Esophagus squamous epithelium (tissue), 5 donors: ENCODE data around the gene MUCL1. TPM values are rescaled to one million over a fixed set of nuclear protein-coding genes. Genes with fewer than 3 reads are reported as not detected.
"Not testable (repeated sequence)": the region's sequence is repeated elsewhere in the genome, so short reads cannot be mapped to it uniquely, and the experiment has no call there.

ENCODE experiments used
- DNase-seq: peaks from one replicate; lab custom pipeline; 2025; lab: John Stamatoyannopoulos, UW
- H3K27ac ChIP-seq, 4 donors: fragments of 200-600 bp; sonication (generic); one replicate each; pipeline ENCODE4 v1.5.1; 2016 to 2019; ENCODE audit warnings: mild to moderate bottlenecking in 1 of 4
- H3K27me3 ChIP-seq, 4 donors: fragments of 200-600 bp; sonication (generic); 1 replicate in 3 of 4; 2 replicates in 1 of 4; pipeline versions ENCODE4 v1.5.1 to v1.6.0; 2017 to 2021; ENCODE audit warnings: antibody characterized with exemption in 1 of 4
- H3K36me3 ChIP-seq, 3 donors: fragments of 200-600 bp; sonication (generic); one replicate each; pipeline ENCODE4 v1.5.1; 2016 to 2019
- H3K4me1 ChIP-seq, 3 donors: fragments of 200-600 bp; sonication (generic); one replicate each; pipeline ENCODE4 v1.5.1; 2017 to 2019
- H3K4me3 ChIP-seq, 4 donors: fragments of 200-600 bp; sonication (generic); 1 replicate in 3 of 4; 2 replicates in 1 of 4; pipeline ENCODE4 v1.5.1; 2016 to 2019; ENCODE audit warnings: mild to moderate bottlenecking in 2 of 4, moderate library complexity in 1 of 4
- H3K9me3 ChIP-seq, 3 donors: fragments of 200-600 bp; sonication (generic); one replicate each; pipeline ENCODE4 v1.5.1; 2016 to 2019
- POLR2A ChIP-seq, 4 donors: fragments of 450-650 bp; IDR thresholded peaks; one replicate each; pipeline ENCODE4 v1.6.1; 2017; ENCODE audit warnings: antibody characterized with exemption in 4 of 4, mild to moderate bottlenecking in 4 of 4, moderate library complexity in 3 of 4
- WGBS, 2 donors: methylation state at CpG; one replicate each; pipeline ENCODE4 v1.1.5; 2018; 5-methylcytosine and 5-hydroxymethylcytosine counted together
- intact Hi-C: fragments of 100-400 bp; cut with DNase I; formaldehyde crosslinking; loops from one replicate; pipeline ENCODE4 v1.15.0; 2022
- total RNA-seq, 4 donors: library from RNA; depleted of rRNA; stranded (reverse); fragments of >200 nt; gene quantifications; one replicate each; pipeline ENCODE4 v1.1.0, GENCODE V29; 2016
- TF ChIP-seq, protein P1 (sequence below), 6 experiments: fragments of 450-650 bp in 4 of 6; fragments of 200-600 bp in 2 of 6; sonication (generic) in 2 of 6; IDR thresholded peaks; one replicate each; pipeline ENCODE4 v1.5.1; 2016 to 2019; ENCODE audit warnings: antibody characterized with exemption in 6 of 6, mild to moderate bottlenecking in 4 of 6, moderate library complexity in 4 of 6
- donor health status: DM: yes; HTN: yes; CAD: no.

MUCL1 gene
- total RNA-seq, 4 donors from 2014 or later: 1.1 TPM; not detected in 3

DNA sequence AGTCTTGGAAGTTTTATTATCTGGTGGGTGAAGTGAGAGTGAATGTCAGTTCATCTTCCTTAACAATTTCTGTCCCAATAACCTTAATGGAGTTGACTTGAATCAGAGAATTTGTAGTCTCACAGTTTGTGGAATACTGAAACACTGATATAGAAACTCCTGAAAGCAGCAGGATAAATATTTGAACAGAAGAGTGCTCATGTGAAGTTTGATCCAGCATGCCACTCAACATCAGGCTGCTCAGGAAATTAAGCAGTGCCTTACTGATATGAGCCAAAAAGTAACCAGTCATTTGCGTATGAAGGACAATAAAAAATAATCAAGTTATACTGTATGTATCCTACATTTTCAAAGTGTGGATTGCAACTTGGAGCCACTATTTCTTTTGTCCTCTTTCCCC lies 15.7 kb downstream of the MUCL1 start:
- TF ChIP-seq POLR2A (IDR thresholded peaks at IDR 0.05): no peak
- TF ChIP-seq, protein P1, sequence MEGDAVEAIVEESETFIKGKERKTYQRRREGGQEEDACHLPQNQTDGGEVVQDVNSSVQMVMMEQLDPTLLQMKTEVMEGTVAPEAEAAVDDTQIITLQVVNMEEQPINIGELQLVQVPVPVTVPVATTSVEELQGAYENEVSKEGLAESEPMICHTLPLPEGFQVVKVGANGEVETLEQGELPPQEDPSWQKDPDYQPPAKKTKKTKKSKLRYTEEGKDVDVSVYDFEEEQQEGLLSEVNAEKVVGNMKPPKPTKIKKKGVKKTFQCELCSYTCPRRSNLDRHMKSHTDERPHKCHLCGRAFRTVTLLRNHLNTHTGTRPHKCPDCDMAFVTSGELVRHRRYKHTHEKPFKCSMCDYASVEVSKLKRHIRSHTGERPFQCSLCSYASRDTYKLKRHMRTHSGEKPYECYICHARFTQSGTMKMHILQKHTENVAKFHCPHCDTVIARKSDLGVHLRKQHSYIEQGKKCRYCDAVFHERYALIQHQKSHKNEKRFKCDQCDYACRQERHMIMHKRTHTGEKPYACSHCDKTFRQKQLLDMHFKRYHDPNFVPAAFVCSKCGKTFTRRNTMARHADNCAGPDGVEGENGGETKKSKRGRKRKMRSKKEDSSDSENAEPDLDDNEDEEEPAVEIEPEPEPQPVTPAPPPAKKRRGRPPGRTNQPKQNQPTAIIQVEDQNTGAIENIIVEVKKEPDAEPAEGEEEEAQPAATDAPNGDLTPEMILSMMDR (IDR thresholded peaks at IDR 0.05): no peak

DNA sequence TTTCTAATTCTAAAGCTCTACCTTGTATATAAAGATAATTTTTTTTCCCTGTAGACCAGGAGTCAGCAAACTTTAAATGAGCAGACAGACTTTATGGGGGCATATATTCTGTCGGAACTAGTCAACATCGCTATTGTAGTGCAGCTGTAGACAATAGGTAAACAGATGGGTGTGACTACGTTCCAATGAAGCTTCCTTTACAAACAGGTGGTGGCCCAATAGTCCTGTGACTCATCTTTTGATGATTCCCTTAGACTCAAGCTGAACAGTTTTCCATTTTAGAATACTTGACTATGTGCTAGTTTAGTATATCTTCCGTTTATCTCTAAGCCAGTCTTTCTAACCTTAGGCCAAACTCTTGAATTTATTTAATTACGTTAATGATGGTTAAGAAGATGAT lies 16.3 kb downstream of the MUCL1 start:
- WGBS, 2 donors: 74 to 77% methylated on average over 5 of the region's 5 CpGs
- no peaks in the 10 kb centered on the region for H3K36me3 ChIP-seq

More for the DNA sequence above, 15.7 kb downstream of the MUCL1 start:
- no peak overlapping the region for H3K4me3 ChIP-seq
- H3K27me3 ChIP-seq: peaks cover 0 to 6% (median 0%) of the 10 kb centered on the region in 4 donors
- H3K27ac ChIP-seq: no peak overlapping the region
- no peaks in the 10 kb centered on the region for H3K4me1 ChIP-seq
- intact Hi-C loops: no loop called here
- no peak for DNase-seq
- no peaks in the 10 kb centered on the region for H3K36me3 ChIP-seq
- no peaks in the 10 kb centered on the region for H3K9me3 ChIP-seq
- WGBS, 2 donors: 88 to 91% methylated on average over 1 of the region's 1 CpG

DNA sequence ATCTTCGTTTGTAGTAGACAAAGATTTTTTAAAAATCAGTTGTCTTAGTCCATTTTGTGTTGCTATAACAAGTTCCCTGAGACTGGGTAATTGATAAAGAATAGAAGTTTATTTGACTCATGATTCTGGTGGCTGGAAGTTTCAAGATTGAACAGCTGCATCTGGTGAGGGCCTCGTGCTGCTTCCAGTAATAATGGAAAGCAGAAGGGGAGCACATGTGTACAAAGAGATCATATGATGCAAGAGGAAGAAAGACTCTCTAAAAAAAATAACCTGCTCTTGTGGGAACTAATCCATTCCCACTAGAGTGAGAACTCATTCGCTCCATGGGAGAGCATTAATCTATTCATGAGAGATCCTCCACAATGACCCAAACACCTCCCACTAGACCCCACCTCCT lies 24.8 kb downstream of the MUCL1 start:
- Histone ChIP-seq H3K9me3 (no peaks in the 10 kb centered on the region), H3K4me3 (no peak overlapping the region), H3K36me3 (no peaks in the 10 kb centered on the region), H3K27ac (no peak overlapping the region), H3K4me1 (no peaks in the 10 kb centered on the region), H3K27me3 (no peaks in the 10 kb centered on the region)
- TF ChIP-seq POLR2A (IDR thresholded peaks at IDR 0.05): no peak
- TF ChIP-seq, protein P1 (IDR thresholded peaks at IDR 0.05): no peak
- WGBS, 2 donors: 36 to 50% methylated on average over 3 of the region's 3 CpGs
- intact Hi-C loops: no loop called here
- no peak for DNase-seq

More for the DNA sequence above, 16.3 kb downstream of the MUCL1 start:
- Histone ChIP-seq H3K27ac (no peak overlapping the region), H3K4me1 (no peaks in the 10 kb centered on the region), H3K9me3 (no peaks in the 10 kb centered on the region), H3K4me3 (no peak overlapping the region), H3K27me3 (peaks cover 0 to 6% (median 0%) of the 10 kb centered on the region in 4 donors)
- TF ChIP-seq, protein P1 (IDR thresholded peaks at IDR 0.05): no peak
- TF ChIP-seq POLR2A (IDR thresholded peaks at IDR 0.05): no peak
- DNase-seq: no peak
- intact Hi-C loops: no loop called here

DNA sequence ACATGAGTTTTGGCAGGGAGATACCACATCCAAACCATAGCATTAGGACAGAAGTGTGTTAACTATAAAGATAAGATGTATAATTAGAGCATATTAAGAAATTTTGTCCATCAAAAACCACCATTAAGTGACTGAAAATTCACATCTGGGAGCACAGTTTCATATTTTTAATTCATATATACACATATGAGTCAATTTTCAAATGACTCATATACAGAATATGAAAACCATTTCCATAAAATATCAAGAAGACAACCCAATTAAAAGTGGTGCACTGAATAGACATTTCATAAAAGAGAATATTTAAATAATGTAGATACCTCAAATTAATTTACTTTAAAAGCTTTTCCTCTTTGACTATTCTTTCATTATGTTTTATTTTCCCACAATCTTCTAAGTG lies 25.3 kb downstream of the MUCL1 start:
- no peaks in the 10 kb centered on the region for H3K9me3 ChIP-seq
- TF ChIP-seq POLR2A (IDR thresholded peaks at IDR 0.05): no peak
- TF ChIP-seq, protein P1 (IDR thresholded peaks at IDR 0.05): no peak
- no peak overlapping the region for H3K27ac ChIP-seq
- no peak for DNase-seq
- no peak overlapping the region for H3K4me3 ChIP-seq
- no peaks in the 10 kb centered on the region for H3K4me1 ChIP-seq
- intact Hi-C loops: no loop called here
- no peaks in the 10 kb centered on the region for H3K27me3 ChIP-seq
- no peaks in the 10 kb centered on the region for H3K36me3 ChIP-seq

DNA sequence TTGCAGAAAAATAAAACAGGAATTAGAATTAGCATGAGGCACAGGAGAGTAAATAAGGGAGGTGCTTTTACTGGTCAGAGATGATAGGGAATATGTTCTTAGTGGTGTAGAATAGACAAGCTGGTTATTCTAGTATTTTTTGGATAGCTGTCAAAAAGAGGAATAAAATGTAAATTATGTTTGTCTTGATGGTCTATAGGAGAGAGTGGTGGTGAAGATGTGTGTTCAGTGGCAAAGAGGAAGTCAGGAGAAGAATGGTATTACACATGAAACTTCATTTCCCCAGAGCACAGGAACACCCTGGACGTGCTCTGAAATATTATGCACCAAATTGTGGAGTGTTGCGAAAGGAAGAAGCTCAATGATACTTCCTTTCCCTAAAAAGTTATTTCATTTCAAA lies 27.8 kb downstream of the MUCL1 start:
- Histone ChIP-seq H3K9me3 (no peaks in the 10 kb centered on the region), H3K4me1 (no peaks in the 10 kb centered on the region), H3K27me3 (no peaks in the 10 kb centered on the region), H3K36me3 (no peaks in the 10 kb centered on the region), H3K4me3 (no peak overlapping the region), H3K27ac (no peak overlapping the region)
- TF ChIP-seq, protein P1 (IDR thresholded peaks at IDR 0.05): no peak
- TF ChIP-seq POLR2A (IDR thresholded peaks at IDR 0.05): no peak
- 50 to 67% methylated on average over 2 of the region's 2 CpGs for WGBS, 2 donors
- DNase-seq: no peak
- intact Hi-C loops: no loop called here

DNA sequence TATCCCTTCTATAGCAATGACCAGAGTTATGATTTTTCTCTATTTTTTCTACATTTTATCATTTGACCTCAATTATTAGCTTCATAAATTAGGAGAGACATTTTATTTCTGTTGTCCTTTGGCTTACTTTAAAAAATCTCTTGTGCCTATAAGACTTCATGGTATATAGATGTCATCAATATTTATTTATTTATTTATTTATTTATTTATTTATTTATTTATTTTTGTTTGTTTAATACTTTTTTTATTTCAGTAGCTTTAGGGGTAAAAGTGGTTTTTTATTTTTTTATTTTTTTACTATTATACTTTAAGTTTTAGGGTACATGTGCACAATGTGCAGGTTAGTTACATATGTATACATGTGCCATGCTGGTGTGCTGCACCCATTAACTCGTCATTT lies 28.3 kb downstream of the MUCL1 start:
- DNase-seq, H3K36me3 ChIP-seq, intact Hi-C loops, H3K4me3 ChIP-seq, H3K4me1 ChIP-seq, H3K9me3 ChIP-seq, H3K27me3 ChIP-seq, H3K27ac ChIP-seq: not testable (repeated sequence)
- WGBS, 2 donors: 57 to 77% methylated on average over 1 of the region's 1 CpG

DNA sequence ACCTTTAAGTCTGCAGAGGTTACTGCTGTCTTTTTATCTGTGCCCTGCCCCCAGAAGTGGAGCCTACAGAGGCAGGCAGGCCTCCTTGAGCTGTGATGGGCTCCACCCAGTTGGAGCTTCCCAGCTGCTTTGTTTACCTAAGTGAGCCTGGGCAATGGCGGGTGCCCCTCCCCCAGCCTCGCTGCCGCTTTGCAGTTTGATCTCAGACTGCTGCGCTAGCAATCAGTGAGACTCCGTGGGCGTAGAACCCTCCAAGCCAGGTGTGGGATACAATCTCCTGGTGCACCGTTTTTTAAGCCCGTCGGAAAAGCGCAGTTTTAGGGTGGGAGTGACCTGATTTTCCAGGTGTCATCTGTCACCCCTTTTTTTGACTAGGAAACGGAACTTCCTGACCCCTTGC lies 34.1 kb downstream of the MUCL1 start:
- DNase-seq, H3K4me3 ChIP-seq, H3K27ac ChIP-seq, H3K36me3 ChIP-seq, H3K4me1 ChIP-seq, intact Hi-C loops, H3K9me3 ChIP-seq, H3K27me3 ChIP-seq: not testable (repeated sequence)
- WGBS, 2 donors: 80 to 90% methylated on average over 2 to 8 of the region's 11 CpGs
